Endothelial cell of umbilical vein (primary cell): ENCODE data around the gene CCDC93.

Source experiments
- CTCF ChIP-seq, 2 donors: IDR thresholded peaks; 1 replicate in 1 of 2; 2 replicates in 1 of 2; pipeline ENCODE4 v1.5.1; 2011; ENCODE audit warnings: low read length in 2 of 2, mild to moderate bottlenecking in 2 of 2, moderate library complexity in 2 of 2, control low read depth in 1 of 2, inconsistent platforms in 1 of 2, low read depth in 1 of 2; ENCODE audit not compliant: insufficient read depth in 1 of 2; ENCODE audit errors: extremely low read depth in 1 of 2
- EZH2 ChIP-seq: IDR thresholded peaks from 2 replicates; pipeline ENCODE4 v1.6.1; 2012; ENCODE audit warnings: borderline replicate concordance, low read depth, mild to moderate bottlenecking, moderate library complexity, low read length, inconsistent platforms; ENCODE audit not compliant: severe bottlenecking
- JUN ChIP-seq: IDR thresholded peaks from 2 replicates; pipeline ENCODE4 v1.6.1; 2011; ENCODE audit warnings: borderline replicate concordance, low read depth; ENCODE audit not compliant: insufficient read length, insufficient read depth
- MAX ChIP-seq: IDR thresholded peaks from 2 replicates; pipeline ENCODE4 v1.6.1; 2011; ENCODE audit not compliant: insufficient read depth, insufficient read length
- POLR2A ChIP-seq: IDR thresholded peaks from 2 replicates; pipeline ENCODE4 v1.6.1; 2012; ENCODE audit warnings: low read depth, mild to moderate bottlenecking, control low read depth, low read length
- POLR2AphosphoS5 ChIP-seq: IDR thresholded peaks from 2 replicates; pipeline ENCODE4 v1.6.1; 2012; ENCODE audit warnings: low read depth, mild to moderate bottlenecking, control low read depth, low read length, moderate library complexity; ENCODE audit not compliant: insufficient read depth

- no peak for TF ChIP-seq CTCF (IDR thresholded peaks at IDR 0.05; ENCODE audit: extremely low read depth in 1 of 2, insufficient read depth in 1 of 2, low read depth in 1 of 2, low read length in 2 of 2)
- no peak for TF ChIP-seq EZH2
- no peak for TF ChIP-seq POLR2AphosphoS5
- no peak for TF ChIP-seq POLR2A
- TF ChIP-seq MAX = no peak
- no peak for TF ChIP-seq JUN
Measured at GRCh38 chr2:118050974-118051373, 37.1 kb upstream of the CCDC93 start.
